ENCODE results near the gene RASSF1.

The RASSF1 gene

GRCh38 chr3:50342813-50343633 is 2.4 kb upstream of the RASSF1 start:
- DNase-seq (ENCODE audit: low spot score): no peak

GRCh38 chr3:50341996-50342650 is 1.5 kb upstream of the RASSF1 start:
- no peak for DNase-seq (ENCODE audit: low spot score)

- no peak for DNase-seq (ENCODE audit: low spot score)
Observed at GRCh38 chr3:50341537-50341936, 901 bp upstream of the RASSF1 start.

GRCh38 chr3:50340147-50340447 is 539 bp downstream of the RASSF1 start:
- DNase-seq (ENCODE audit: low spot score): no peak

- no peak for DNase-seq (ENCODE audit: low spot score)
Observed at GRCh38 chr3:50339485-50340146, 1.0 kb downstream of the RASSF1 start.

GRCh38 chr3:50338965-50339364 is 1.7 kb downstream of the RASSF1 start:
- no peak for DNase-seq (ENCODE audit: low spot score)

GRCh38 chr3:50337175-50337861 is 3.3 kb downstream of the RASSF1 start:
- peak; percentile 98 for DNase-seq (ENCODE audit: low spot score)

GRCh38 chr3:50336452-50337174 is 4.0 kb downstream of the RASSF1 start:
- DNase-seq (ENCODE audit: low spot score): peak; percentile 84

- no peak for DNase-seq (ENCODE audit: low spot score)
Observed at GRCh38 chr3:50334339-50335075, 6.1 kb downstream of the RASSF1 start.

GRCh38 chr3:50333744-50334328 is 6.8 kb downstream of the RASSF1 start:
- no peak for DNase-seq (ENCODE audit: low spot score)

- no peak for DNase-seq (ENCODE audit: low spot score)
Observed at GRCh38 chr3:50331364-50331907, 9.2 kb downstream of the RASSF1 start.

GRCh38 chr3:50330330-50330729 is 10.3 kb downstream of the RASSF1 start:
- DNase-seq (ENCODE audit: low spot score): no peak

GRCh38 chr3:50327943-50328691 is 12.5 kb downstream of the RASSF1 start, which contains the start of gene TUSC2:
TUSC2 (minus strand) TSS chr3:50328223; CDS start chr3:50328099, 124 bp downstream.
- DNase-seq (ENCODE audit: low spot score): peak; percentile 95

GRCh38 chr3:50327129-50327528 is 13.5 kb downstream of the RASSF1 start:
- no peak for DNase-seq (ENCODE audit: low spot score)

- DNase-seq (ENCODE audit: low spot score): no peak
Observed at GRCh38 chr3:50326182-50326541, 14.5 kb downstream of the RASSF1 start.

GRCh38 chr3:50325497-50326181 is 15.0 kb downstream of the RASSF1 start:
- no peak for DNase-seq (ENCODE audit: low spot score)

GRCh38 chr3:50325113-50325480 is 15.5 kb downstream of the RASSF1 start:
- DNase-seq (ENCODE audit: low spot score): no peak

- peak; percentile 78 for DNase-seq (ENCODE audit: low spot score)
Observed at GRCh38 chr3:50324351-50325112, 16.1 kb downstream of the RASSF1 start.
